Stimulated activated CD4-positive, alpha-beta T cell treated with anti-CD3 and anti-CD28 coated beads, Interleukin-15, amount 100 ng/mL, for 48 hours (primary cell): ENCODE results near the gene HOXD10.

Experiments used
- DNase-seq, 2 donors: peaks; one replicate each; pipeline ENCODE4 v3.0.0-alpha.2; 2020; ENCODE audit warnings: low read depth in 2 of 2

Gene HOXD10

GRCh38 chr2:176136374-176137251, 20.0 kb downstream of the HOXD10 start:
- DNase-seq: no peak

- DNase-seq: no peak
Measured at GRCh38 chr2:176137252-176137580, 20.6 kb downstream of the HOXD10 start.

GRCh38 chr2:176137906-176138305, 21.3 kb downstream of the HOXD10 start:
- DNase-seq: no peak

- no peak for DNase-seq
Measured at GRCh38 chr2:176138526-176138922, 21.9 kb downstream of the HOXD10 start.

- DNase-seq: no peak
Measured at GRCh38 chr2:176138923-176139660, 22.5 kb downstream of the HOXD10 start.

- DNase-seq: no peak
Measured at GRCh38 chr2:176139661-176140512, 23.3 kb downstream of the HOXD10 start.

GRCh38 chr2:176140513-176141317, 24.1 kb downstream of the HOXD10 start:
- peak; percentile 52 to 65 for DNase-seq

- no peak for DNase-seq
Measured at GRCh38 chr2:176142281-176142680, 25.7 kb downstream of the HOXD10 start.

- no peak for DNase-seq
Measured at GRCh38 chr2:176145085-176145969, 28.7 kb downstream of the HOXD10 start.

GRCh38 chr2:176146101-176146500, 29.5 kb downstream of the HOXD10 start:
- DNase-seq: no peak

- no peak for DNase-seq
Measured at GRCh38 chr2:176146645-176147044, 30.1 kb downstream of the HOXD10 start.

- no peak for DNase-seq
Measured at GRCh38 chr2:176147210-176147799, 30.7 kb downstream of the HOXD10 start.

GRCh38 chr2:176147800-176148496, 31.4 kb downstream of the HOXD10 start:
- DNase-seq: no peak

GRCh38 chr2:176148751-176149421, 32.3 kb downstream of the HOXD10 start:
- no peak for DNase-seq

- no peak for DNase-seq
Measured at GRCh38 chr2:176149481-176149938, 32.9 kb downstream of the HOXD10 start.

- no peak for DNase-seq
Measured at GRCh38 chr2:176149939-176150583, 33.5 kb downstream of the HOXD10 start.

- DNase-seq: no peak
Measured at GRCh38 chr2:176150584-176151441, 34.2 kb downstream of the HOXD10 start.
